OCI-LY7 (cell line): Measurements from ENCODE around the gene IGFALS. TPM values are rescaled to one million over a fixed set of nuclear protein-coding genes. Genes with fewer than 3 reads are reported as not detected.

ENCODE experiments used
- BruUV-seq: library from RNA; stranded (reverse); fragments of 400-500 nt; replicated peaks from 2 replicates; lab custom pipeline; 2021; lab: Mats Ljungman, UMichigan
- CTCF ChIA-PET: fragments of 300-600 bp; sonication (Branson Sonifier 250); formaldehyde crosslinking; loops from one replicate; lab custom pipeline; 2022; ENCODE audit warnings: antibody characterized with exemption; ENCODE audit not compliant: unreplicated experiment; lab: Charles Lee
- POLR2A ChIA-PET: fragments of 300-600 bp; sonication (Branson Sonifier 250); formaldehyde crosslinking; loops from one replicate; lab custom pipeline; 2022; ENCODE audit warnings: antibody characterized with exemption; lab: Charles Lee
- DNase-seq: peaks from one replicate; pipeline ENCODE4 v3.0.0-alpha.2; 2015; ENCODE audit warnings: low spot score
- H2AFZ ChIP-seq: fragments of 200-600 bp; sonication (generic), shearing (Covaris generic); 2 replicates; pipeline ENCODE4 v1.6.1; 2014; ENCODE audit warnings: mild to moderate bottlenecking, antibody characterized with exemption, low read length, moderate library complexity
- H3K27ac ChIP-seq: fragments of 200-600 bp; sonication (generic); 2 replicates; pipeline ENCODE4 v1.5.1; 2014; ENCODE audit warnings: mixed run types, low read depth, mild to moderate bottlenecking, moderate library complexity, low read length, inconsistent platforms; ENCODE audit not compliant: poor library complexity, severe bottlenecking
- H3K36me3 ChIP-seq: fragments of 200-600 bp; sonication (generic); 2 replicates; pipeline ENCODE4 v1.6.1; 2014; ENCODE audit warnings: mild to moderate bottlenecking, antibody characterized with exemption, low read length, moderate library complexity, mixed read lengths; ENCODE audit not compliant: insufficient read depth
- H3K4me1 ChIP-seq: fragments of 200-600 bp; sonication (generic); 2 replicates; pipeline ENCODE4 v1.5.1; 2014; ENCODE audit warnings: mild to moderate bottlenecking, low read length; ENCODE audit not compliant: insufficient read depth, poor library complexity, severe bottlenecking
- H3K4me2 ChIP-seq: fragments of 200-600 bp; sonication (generic); 2 replicates; pipeline ENCODE4 v1.6.1; 2014; ENCODE audit warnings: mild to moderate bottlenecking, low read length
- H3K4me3 ChIP-seq: fragments of 200-600 bp; sonication (generic); 2 replicates; pipeline ENCODE4 v1.5.1; 2014; ENCODE audit warnings: mild to moderate bottlenecking, low read depth, low read length; ENCODE audit not compliant: poor library complexity, severe bottlenecking
- H3K79me2 ChIP-seq: fragments of 200-600 bp; sonication (generic); 2 replicates; pipeline ENCODE4 v1.6.1; 2016; ENCODE audit warnings: low read depth, mild to moderate bottlenecking, low read length, moderate library complexity, mixed read lengths; ENCODE audit not compliant: insufficient read depth
- H3K9me2 ChIP-seq: fragments of 200-600 bp; sonication (generic); 2 replicates; pipeline ENCODE4 v1.6.1; 2016; ENCODE audit warnings: mild to moderate bottlenecking, low read length, mixed read lengths; ENCODE audit not compliant: insufficient read depth
- H3K9me3 ChIP-seq: fragments of 200-600 bp; sonication (generic); 2 replicates; pipeline ENCODE4 v1.6.1; 2014; ENCODE audit warnings: mild to moderate bottlenecking, mixed run types, low read length, mixed read lengths
- H4K20me1 ChIP-seq: fragments of 200-600 bp; sonication (generic); 2 replicates; pipeline ENCODE4 v1.6.1; 2014; ENCODE audit warnings: mild to moderate bottlenecking, antibody characterized with exemption, low read length, moderate library complexity, mixed read lengths; ENCODE audit not compliant: insufficient read depth
- CTCF ChIP-seq: fragments of 200-600 bp; sonication (generic); conservative IDR thresholded peaks from 2 replicates; pipeline ENCODE4 v1.5.1; 2014; ENCODE audit warnings: mild to moderate bottlenecking, antibody characterized with exemption, low read length, moderate library complexity, mixed read lengths
- EZH2phosphoT487 ChIP-seq: fragments of 200-600 bp; sonication (generic); IDR thresholded peaks from 2 replicates; pipeline ENCODE4 v1.6.1; 2018; ENCODE audit warnings: low read depth, borderline replicate concordance, mild to moderate bottlenecking, mixed run types, antibody characterized with exemption, low read length, moderate library complexity, mixed read lengths
- intact Hi-C: fragments of 100-400 bp; cut with micrococcal nuclease; formaldehyde crosslinking; loops from one replicate; pipeline ENCODE4 v1.10.0; 2022; ENCODE audit not compliant: unreplicated experiment
- total RNA-seq, 2 experiments: library from RNA; depleted of rRNA in 1 of 2; stranded (reverse); fragments of >200 nt in 1 of 2; shearing (Covaris generic) in 1 of 2; gene quantifications; 2 replicates each; pipeline ENCODE4 v1.2.3, GENCODE V29; 2014 to 2022

IGFALS gene
- total RNA-seq, 2 experiments from 2014 or later: 0.13 TPM; not detected in 1

- DNase-seq: no peak
- POLR2A ChIA-PET: no interaction called here
- H3K9me2 ChIP-seq: no peaks in the 10 kb centered on the region
- no peak overlapping the region for H3K27ac ChIP-seq
- no peak for TF ChIP-seq CTCF
- TF ChIP-seq EZH2phosphoT487: no peak
- no peak overlapping the region for H2AFZ ChIP-seq
- CTCF ChIA-PET: no interaction called here
- no peaks in the 10 kb centered on the region for H4K20me1 ChIP-seq
- no peak overlapping the region for H3K4me2 ChIP-seq
- no peak overlapping the region for H3K4me3 ChIP-seq
- intact Hi-C loops: no loop called here
- TSS peak; percentile 52 for BruUV-seq
- H3K79me2 ChIP-seq: no peaks in the 10 kb centered on the region
- H3K4me1 ChIP-seq: no peaks in the 10 kb centered on the region
- H3K36me3 ChIP-seq: peaks cover 44% of the 10 kb centered on the region; the same call in 1 of the 2 replicates
- H3K9me3 ChIP-seq: 0 out of 2 replicates have a peak, but pooled peaks cover 8% of the 10 kb centered on the region
These were observed 49.8 kb downstream of the IGFALS start for GRCh38 chr16:1743376-1744337.

GRCh38 chr16:1741553-1742165 is 51.8 kb downstream of the IGFALS start:
- no peak for DNase-seq
- TF ChIP-seq EZH2phosphoT487 (no peak), CTCF (no peak)
- POLR2A ChIA-PET: no interaction called here
- CTCF ChIA-PET: no interaction called here
- no peak overlapping the region for H3K27ac ChIP-seq
- H3K4me2 ChIP-seq: no peak overlapping the region
- H3K4me3 ChIP-seq: no peak overlapping the region
- H4K20me1 ChIP-seq: no peaks in the 10 kb centered on the region
- no TSS peak for BruUV-seq
- H3K9me3 ChIP-seq: peaks cover 12% of the 10 kb centered on the region; the same call in 1 of the 2 replicates
- intact Hi-C loops: no loop called here
- H3K9me2 ChIP-seq: no peaks in the 10 kb centered on the region
- peaks cover 27% of the 10 kb centered on the region; the same call in 1 of the 2 replicates for H3K36me3 ChIP-seq
- H3K4me1 ChIP-seq: no peaks in the 10 kb centered on the region
- H2AFZ ChIP-seq: no peak overlapping the region
- no peaks in the 10 kb centered on the region for H3K79me2 ChIP-seq
